RKO (cell line): ENCODE results near the gene TUBG2.

ENCODE experiments used
- DNase-seq: peaks from one replicate; pipeline ENCODE4 v3.0.0-alpha.2; 2016; ENCODE audit warnings: low spot score

The TUBG2 gene

GRCh38 chr17:42676424-42677011 lies 17.4 kb downstream of the TUBG2 start, which contains the start of gene PLEKHH3:
Gene PLEKHH3, minus strand, starts transcription at chr17:42676994. Its CDS starts 431 bp downstream, at chr17:42676563.
- DNase-seq: no peak

- DNase-seq: peak; percentile 99
Measured at GRCh38 chr17:42677012-42677857, 18.2 kb downstream of the TUBG2 start.

GRCh38 chr17:42677921-42678781 lies 19.1 kb downstream of the TUBG2 start:
- peak; percentile 95 for DNase-seq

GRCh38 chr17:42678951-42679491 lies 19.9 kb downstream of the TUBG2 start:
- peak; percentile 85 for DNase-seq

- DNase-seq: peak; percentile 87
Measured at GRCh38 chr17:42679492-42680330, 20.6 kb downstream of the TUBG2 start.

GRCh38 chr17:42680331-42680808 lies 21.3 kb downstream of the TUBG2 start:
- peak; percentile 84 for DNase-seq

GRCh38 chr17:42681976-42682721 lies 23.1 kb downstream of the TUBG2 start, which contains the start of gene CNTNAP1:
Gene CNTNAP1, plus strand, starts transcription at chr17:42682531. Its CDS starts 299 bp downstream, at chr17:42682830.
- peak; percentile 80 for DNase-seq

- peak; percentile 69 for DNase-seq
Measured at GRCh38 chr17:42682722-42683403, 23.8 kb downstream of the TUBG2 start.

GRCh38 chr17:42683407-42684034 lies 24.4 kb downstream of the TUBG2 start:
- DNase-seq: no peak

- DNase-seq: no peak
Measured at GRCh38 chr17:42684929-42685556, 26.0 kb downstream of the TUBG2 start.

- DNase-seq: no peak
Measured at GRCh38 chr17:42685831-42686230, 26.7 kb downstream of the TUBG2 start.

GRCh38 chr17:42686520-42687128 lies 27.5 kb downstream of the TUBG2 start:
- DNase-seq: no peak

GRCh38 chr17:42687707-42688320 lies 28.7 kb downstream of the TUBG2 start:
- no peak for DNase-seq

GRCh38 chr17:42690596-42690995 lies 31.5 kb downstream of the TUBG2 start:
- no peak for DNase-seq

- no peak for DNase-seq
Measured at GRCh38 chr17:42691021-42691545, 32.0 kb downstream of the TUBG2 start.

GRCh38 chr17:42692489-42692888 lies 33.4 kb downstream of the TUBG2 start:
- DNase-seq: no peak

- DNase-seq: no peak
Measured at GRCh38 chr17:42694524-42694923, 35.4 kb downstream of the TUBG2 start.
